HG03135 (cell line): ENCODE measurements around the gene PLEKHB1.
A peak's percentile ranks its signal among the peaks of the same experiment; 100 is the strongest.

Source experiments
- ATAC-seq: cut with Tn5 transposase; IDR thresholded peaks from one replicate; pipeline ENCODE4 v1.9.1; 2021; ENCODE audit warnings: mild to moderate bottlenecking, moderate library complexity; ENCODE audit not compliant: unreplicated experiment

PLEKHB1 gene

DNA sequence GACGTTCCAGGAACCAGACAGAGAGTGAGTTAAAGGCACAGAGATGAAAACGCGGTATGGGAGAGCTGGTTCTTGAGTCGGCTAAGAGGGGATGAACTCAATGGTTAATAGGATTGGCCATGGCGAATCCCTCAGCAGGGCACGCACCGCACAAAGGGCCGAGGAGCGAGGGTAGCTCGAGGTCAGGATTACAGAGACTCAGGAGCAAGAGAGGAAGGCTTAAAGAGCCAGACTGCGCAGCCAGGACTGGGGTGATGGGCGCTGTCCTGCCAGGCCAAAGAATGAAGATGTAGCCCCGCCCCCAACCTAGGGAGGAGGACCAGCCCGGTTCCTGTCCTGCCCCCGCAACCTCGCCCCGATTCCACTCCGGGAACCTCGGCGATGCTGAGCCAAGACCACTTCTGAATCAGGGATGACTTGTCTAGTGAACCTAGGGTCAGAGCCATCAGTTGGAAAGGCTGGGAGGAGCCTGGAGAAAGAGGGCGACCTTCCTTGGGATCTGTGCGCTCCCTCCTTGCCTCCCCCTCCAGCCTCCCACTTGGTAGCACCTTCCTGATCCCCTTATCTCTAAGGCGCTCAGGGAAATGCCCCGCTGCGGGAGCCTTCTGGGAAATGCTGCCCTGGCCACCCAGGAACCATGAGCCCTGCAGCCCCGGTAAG is at the start of gene PLEKHB1:
TSS of gene PLEKHB1 (plus strand) at position 610 of the 660 bp plus-strand sequence. CDS start at position 638, 28 bp downstream.
- ATAC-seq: no peak

GRCh38 chr11:73597336-73597955 is 48.9 kb upstream of the PLEKHB1 start:
- ATAC-seq: no peak

DNA sequence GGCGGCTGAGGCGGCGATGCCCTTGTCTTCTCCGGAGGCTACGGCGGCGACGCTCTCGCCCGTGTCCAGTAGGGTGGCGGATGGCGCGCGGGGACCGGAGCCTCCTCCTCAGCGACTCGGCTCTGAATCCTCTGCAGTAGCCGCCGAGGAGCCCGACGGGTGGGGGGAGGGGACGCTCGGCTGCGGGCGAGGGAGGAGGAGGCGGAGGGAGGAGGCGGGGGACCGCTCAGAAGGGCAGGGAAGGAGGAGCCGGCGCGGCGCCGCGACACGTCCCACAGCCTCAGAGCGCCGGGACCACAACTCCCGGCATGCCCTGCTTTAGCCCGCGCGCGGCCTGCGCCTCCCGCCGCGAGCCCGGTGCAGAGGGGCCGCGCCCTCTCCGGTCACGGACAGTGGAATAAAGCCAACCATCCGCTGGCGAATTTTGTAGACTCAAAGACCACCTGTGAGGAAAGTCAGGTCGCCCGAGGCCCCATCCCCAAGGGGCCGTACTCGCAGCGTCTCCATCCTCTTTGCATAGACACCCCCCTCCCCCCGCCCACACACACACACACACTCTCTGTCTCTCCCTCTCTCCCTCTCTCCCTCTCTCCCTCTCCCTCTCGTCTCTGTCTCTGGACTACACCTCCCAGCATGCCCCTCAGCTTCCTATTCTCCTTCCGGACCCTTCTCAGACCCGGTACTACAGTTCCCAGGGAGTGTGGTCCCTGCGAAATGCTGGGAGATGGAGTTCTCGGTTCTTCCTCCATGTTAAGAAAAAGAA is 48.2 kb upstream of the PLEKHB1 start, which contains the start of gene FAM168A:
TSS of gene FAM168A (minus strand) at position 157 of the 763 bp plus-strand sequence. CDS start 129,638 bp downstream, outside the sequence.
- ATAC-seq: peak; percentile 90

DNA sequence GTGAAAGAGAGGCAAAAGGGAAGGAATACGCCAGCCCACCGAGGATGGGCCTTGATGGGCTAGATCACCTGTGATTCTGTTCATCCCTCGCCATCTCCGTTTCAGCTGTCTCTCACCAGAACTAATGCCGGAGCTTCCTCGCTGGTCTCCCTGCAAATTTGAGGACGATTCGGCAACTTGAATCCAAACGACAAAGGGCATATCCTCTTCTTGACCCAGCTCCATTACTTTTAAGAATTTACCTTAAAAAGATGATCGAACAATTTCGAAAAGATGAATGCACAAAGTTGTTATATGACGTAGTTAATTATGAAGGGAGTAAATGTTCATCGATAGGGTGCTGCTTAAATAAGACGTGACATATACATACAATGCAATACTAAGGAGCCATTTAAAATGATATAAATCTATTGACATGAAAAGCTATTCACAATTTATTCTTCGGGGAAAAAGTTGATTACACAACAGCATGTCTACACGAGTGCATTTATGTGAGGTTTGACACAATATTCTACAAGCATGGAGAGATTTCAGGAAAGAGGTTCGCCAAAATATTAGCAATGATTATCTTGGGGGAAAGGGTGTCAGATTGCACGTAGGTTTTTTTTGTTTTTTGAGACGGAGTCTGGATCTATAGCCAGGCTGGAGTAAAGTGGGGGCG is 47.5 kb upstream of the PLEKHB1 start:
- ATAC-seq: no peak

GRCh38 chr11:73612601-73613140 is 33.7 kb upstream of the PLEKHB1 start:
- no peak for ATAC-seq

- no peak for ATAC-seq
These were observed 31.8 kb upstream of the PLEKHB1 start for GRCh38 chr11:73614591-73614990.

DNA sequence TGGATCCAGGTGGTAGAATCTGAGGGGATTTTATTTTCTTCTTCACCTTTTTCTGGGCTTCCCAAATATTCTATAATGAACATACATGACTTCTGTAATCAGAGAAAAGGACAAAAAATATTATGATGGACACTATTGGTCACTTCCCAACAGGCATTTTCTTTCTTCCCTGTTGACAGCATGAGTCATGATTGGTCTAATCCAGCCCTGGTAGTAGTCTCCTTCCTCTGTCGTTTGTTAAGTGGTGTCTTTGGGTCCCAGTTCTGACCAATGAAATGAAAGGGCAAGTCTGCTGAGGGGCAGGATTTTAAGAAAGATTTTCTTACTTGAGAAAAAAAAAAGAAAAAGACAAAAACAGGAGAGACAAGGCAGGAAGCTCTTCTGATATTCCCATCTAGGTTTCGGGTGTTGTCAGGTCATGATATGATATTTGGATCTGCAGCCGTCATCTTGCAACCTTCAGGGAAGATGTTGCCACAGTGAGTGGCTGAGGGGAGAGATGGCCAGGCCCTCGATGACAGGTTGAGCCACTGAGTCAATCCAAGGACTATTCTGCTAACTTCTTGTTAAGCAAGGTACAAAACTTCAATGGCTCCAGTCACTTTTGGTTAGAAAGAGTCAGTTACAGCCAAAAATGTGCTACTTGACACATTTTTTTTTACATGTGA is 23.3 kb upstream of the PLEKHB1 start:
- ATAC-seq: no peak

DNA sequence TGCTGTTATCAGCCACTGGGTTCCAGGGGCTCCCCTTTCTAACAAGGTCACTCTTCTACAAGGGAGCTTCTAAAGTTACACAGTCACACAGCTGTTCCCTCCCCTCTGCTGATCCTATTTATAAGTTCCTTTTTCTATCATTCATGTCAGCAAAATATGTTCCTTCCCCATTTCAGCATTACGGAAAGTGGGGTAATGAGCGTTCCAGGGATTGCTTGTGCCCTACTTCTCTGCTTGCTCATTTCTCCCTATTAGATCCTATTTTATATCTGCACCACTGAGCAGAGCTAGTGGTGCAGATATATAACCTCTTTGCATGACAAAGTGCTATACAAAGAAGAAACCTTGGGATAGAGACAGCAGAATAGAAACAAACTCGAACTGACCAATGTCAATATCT is 22.7 kb upstream of the PLEKHB1 start:
- ATAC-seq: no peak

DNA sequence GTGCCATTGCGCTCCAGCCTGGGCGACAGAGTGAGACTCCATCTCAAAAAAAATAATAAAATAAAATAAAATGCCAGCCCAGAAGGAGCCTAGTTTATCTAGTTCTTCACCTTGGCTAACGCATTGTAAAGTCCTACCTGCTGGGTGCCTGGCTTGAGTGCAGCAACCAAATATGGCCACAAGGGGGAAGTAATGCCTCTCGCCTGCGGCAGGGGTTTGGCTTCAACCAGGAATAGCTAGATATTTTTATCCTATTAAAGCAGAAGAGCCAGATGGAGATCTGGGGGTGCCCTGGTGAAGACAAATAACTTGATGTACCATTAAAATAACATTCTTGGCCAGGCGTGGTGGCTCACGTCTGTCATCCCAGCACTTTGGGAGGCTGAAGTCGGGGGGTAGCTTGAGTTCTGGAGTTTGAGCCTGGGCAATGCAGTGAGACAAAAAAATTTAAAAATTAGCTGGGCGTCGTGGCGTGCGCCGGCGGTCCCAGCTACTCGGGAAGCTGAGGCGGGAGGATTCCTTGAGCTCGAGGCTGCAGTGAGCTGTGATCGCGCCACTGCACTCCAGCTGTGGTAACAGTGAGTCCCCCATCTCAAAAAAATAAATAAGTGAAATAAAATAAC is 20.6 kb upstream of the PLEKHB1 start:
- no peak for ATAC-seq

DNA sequence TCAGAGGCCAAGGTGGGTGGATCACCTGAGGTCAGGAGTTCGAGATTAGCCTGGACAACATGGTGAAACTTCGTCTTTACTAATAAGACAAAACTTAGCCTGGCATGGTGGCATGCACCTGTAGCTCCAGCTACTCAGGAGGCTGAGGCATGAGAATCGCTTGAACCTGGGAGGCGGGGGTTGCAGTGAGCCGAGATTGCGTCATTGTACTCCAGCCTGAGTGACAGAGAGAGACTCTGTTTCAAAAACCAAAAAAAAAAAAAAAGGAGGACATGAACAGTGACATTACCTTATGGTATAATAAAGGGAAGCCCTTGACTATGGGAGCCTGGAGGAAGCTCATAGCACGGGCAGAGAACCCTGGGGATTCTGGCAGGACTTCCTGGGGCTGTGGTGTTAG is 16.5 kb upstream of the PLEKHB1 start:
- ATAC-seq: no peak

DNA sequence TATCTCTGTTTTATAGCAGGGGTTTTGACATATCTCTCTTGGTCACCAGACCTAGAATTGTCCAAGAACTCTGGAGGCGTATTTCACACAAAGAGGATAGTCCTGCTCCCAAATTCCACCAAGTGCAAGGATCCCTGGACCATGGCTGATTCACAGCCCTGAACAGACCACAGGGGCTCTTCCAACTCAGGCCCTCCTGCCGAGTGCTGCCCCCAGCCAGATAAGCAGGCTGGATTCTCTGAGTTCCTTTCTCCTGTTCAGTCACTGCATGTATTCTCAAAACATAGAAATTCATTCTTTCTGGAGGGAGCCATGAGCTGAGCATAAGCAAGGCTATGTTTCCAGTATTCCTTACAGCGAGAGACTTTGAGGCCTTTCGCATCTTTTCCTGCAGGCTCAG is 13.4 kb upstream of the PLEKHB1 start:
- no peak for ATAC-seq

DNA sequence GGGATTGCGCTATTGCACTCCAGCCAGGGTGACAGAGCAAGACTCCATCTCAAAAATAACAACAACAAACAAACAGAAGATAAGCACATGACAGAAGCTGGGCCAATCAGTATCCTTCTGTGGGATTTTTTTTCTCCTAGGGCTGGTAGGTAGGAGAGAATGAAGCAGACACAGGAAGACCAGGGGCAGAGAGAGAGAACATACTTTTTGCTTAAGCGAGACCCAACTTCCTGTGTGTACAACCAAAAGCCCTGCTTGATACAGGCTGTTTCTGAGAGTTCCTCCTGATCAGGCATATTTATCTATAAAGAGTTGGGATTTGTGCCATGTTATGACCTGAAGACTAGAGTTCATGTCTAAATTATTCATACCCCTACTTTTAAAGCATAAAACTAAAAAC is 12.4 kb upstream of the PLEKHB1 start:
- ATAC-seq: no peak

DNA sequence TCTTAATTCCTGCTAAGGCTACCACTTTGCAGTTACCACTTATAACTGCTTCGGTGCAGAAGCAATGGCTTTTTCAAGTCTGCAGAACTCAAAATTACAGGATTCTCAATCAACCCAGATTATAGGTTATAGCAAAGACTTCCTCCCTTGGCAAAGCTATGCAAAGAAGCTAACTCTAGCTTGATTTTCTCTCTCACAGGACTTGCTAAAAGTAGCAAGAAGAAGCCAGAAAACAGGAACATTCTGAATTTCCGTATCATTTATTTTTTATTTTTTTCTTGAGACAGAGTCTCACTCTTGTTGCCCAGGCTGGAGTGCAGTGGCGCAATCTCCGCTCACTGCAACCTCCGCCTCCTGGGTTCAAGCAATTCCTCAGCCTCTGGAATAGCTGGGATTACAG is 10.7 kb upstream of the PLEKHB1 start:
- ATAC-seq: no peak

GRCh38 chr11:73636249-73636648 is 10.1 kb upstream of the PLEKHB1 start:
- ATAC-seq: no peak

DNA sequence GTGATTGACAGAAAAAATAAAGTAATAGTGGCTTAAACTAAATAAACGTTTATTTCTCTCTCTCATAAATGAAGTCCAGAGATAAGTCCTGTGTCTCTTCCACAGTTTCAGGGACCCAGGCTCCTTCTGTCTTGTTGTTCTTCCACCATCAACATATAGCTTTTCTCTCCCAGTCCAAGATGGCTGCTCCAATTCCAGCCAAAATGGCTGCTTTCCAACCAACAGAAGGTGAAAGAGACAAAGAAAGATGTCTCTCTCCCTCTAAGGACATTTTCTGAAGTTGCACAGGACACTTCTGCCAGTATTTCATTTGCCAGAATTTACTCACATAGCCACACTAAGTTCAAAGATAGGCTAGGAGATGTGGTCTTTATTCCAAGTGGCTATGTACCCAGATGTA is 9.4 kb upstream of the PLEKHB1 start:
- no peak for ATAC-seq

DNA sequence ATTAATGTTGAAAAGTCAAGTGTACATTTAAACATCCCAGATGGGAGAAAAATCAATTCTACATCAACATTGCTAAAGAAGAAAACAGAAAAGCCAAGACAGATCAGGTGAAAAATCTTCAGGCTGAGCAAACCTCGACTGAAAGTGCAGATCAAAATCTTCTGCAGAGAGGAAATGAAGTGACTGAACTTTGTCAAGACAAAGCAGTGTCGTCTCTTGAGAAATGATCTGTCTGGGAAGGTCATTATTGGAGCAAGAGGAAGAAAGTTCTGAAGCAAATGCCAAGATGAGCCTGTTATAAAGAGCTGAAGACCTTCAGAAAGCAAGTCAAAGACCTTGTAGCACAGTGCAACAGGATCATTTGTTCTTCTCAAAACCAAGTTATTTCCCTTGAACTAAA is 5.8 kb upstream of the PLEKHB1 start:
- no peak for ATAC-seq

DNA sequence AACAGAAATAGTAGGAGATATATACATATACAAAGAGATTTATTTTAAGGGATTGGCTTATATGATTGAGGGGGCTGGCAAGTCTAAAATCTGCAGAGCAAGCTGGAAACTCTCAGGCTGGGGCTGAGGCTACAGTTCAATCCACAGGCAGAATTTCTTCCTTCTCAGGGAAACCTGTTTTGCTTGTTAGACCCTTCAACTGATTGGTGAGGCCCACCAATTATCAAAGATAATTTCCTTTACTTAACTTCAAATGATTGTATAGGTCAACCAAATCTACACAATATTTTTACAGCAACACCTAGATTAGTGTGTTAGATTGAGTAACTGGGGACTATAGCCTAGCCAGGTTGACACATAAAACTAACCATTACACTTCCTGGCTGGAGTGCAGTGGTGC is 4.7 kb upstream of the PLEKHB1 start:
- ATAC-seq: no peak

GRCh38 chr11:73645121-73645969 is 1.0 kb upstream of the PLEKHB1 start:
- no peak for ATAC-seq

DNA sequence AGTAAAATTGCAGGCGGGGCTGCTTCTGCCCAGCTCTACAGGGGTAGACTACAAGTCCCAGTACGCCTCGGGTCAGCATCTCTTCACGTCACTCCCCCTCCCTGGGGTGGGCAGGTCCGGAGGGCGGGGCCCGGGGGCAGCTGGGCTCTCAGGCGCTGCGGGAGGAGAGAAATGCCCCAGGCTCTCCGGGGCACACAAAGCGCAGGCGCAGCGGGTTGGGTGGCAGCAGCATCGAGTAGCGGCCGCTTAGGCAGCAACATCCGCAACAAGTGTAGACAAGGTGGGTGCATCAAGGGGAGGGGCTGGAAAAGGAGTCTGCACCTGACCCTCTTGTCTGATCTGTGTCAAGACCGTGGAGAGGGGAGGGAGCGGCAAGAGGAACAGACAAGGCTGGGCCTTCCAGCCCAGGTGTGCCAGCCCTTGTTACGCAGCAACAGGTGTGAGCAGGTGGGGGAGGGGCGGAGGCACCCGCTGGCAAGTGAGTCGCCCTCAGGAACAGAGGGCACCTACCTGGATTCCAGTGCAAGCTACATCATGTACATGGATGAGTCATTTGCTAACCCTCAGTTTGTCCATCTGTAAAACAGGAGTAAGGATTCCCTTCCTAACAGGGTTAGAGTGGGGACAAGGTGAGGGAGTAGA is 1.2 kb downstream of the PLEKHB1 start:
- peak; percentile 83 for ATAC-seq
